Left renal pelvis (tissue), 4 donors: Measurements from ENCODE around the gene MAMDC4. TPM values are rescaled to one million over a fixed set of nuclear protein-coding genes. Genes with fewer than 3 reads are reported as not detected.

ENCODE experiments used
- polyA plus RNA-seq, 4 donors: library from polyadenylated mRNA; unstranded; fragments of 120-200 nt; gene quantifications; one replicate each; pipeline ENCODE4 v1.2.1, GENCODE V29; 2013; ENCODE audit not compliant: insufficient read length in 4 of 4

The MAMDC4 gene
- polyA plus RNA-seq, 4 donors, result 4.7 to 11.6 (median 6.3) TPM

Other genes with a start within 250 kb of the MAMDC4 start
- 10 to 100 TPM; 29.0 to 79.5 (median 44.5) TPM for gene EGFL7, start 189.4 kb upstream of the MAMDC4 start, polyA plus RNA-seq
- gene AGPAT2, start 164.9 kb upstream of the MAMDC4 start, polyA plus RNA-seq, result 10 to 100 TPM; 15.3 to 53.8 (median 36.4) TPM
- gene DIPK1B, start 139.8 kb upstream of the MAMDC4 start, polyA plus RNA-seq, result 10 to 100 TPM; 23.3 to 40.4 (median 27.4) TPM
- gene LCN10, start 109.4 kb upstream of the MAMDC4 start, polyA plus RNA-seq, result 1 to 10 TPM in 2 of 4 donors, under 1 TPM in 2; 0.18 to 2.1 (median 0.90) TPM
- gene LCN6, start 103.8 kb upstream of the MAMDC4 start, polyA plus RNA-seq, result not detected
- under 1 TPM; 0.10 to 0.50 (median 0.20) TPM for gene LCN8, start 94.1 kb upstream of the MAMDC4 start, polyA plus RNA-seq
- under 1 TPM in 3 of 4 donors, not detected in 1; 0.06 to 0.14 (median 0.07) TPM for gene LCN15, start 87.8 kb upstream of the MAMDC4 start, polyA plus RNA-seq
- 10 to 100 TPM; 35.6 to 86.2 (median 64.2) TPM for gene TMEM141, start 61.0 kb upstream of the MAMDC4 start, polyA plus RNA-seq
- 1 to 10 TPM; 2.5 to 6.5 (median 4.9) TPM for gene CCDC183, start 56.0 kb upstream of the MAMDC4 start, polyA plus RNA-seq
- gene RABL6, start 44.4 kb upstream of the MAMDC4 start, polyA plus RNA-seq, result 10 to 100 TPM; 39.9 to 78.9 (median 60.1) TPM
- gene AJM1, start 9.9 kb upstream of the MAMDC4 start, polyA plus RNA-seq, result 1 to 10 TPM in 2 of 4 donors, under 1 TPM in 2; 0.46 to 1.7 (median 0.97) TPM
- gene PHPT1, start 2.9 kb upstream of the MAMDC4 start, polyA plus RNA-seq, result 100 to 1,000 TPM in 1 of 4 donors, 10 to 100 TPM in 3; 71.8 to 120 (median 83.5) TPM
- 100 to 1,000 TPM; 266 to 396 (median 335) TPM for gene EDF1, start 14.0 kb downstream of the MAMDC4 start, polyA plus RNA-seq
- 10 to 100 TPM in 3 of 4 donors, 1 to 10 TPM in 1; 6.4 to 16.3 (median 13.3) TPM for gene TRAF2, start 34.2 kb downstream of the MAMDC4 start, polyA plus RNA-seq
- gene FBXW5, start 92.4 kb downstream of the MAMDC4 start, polyA plus RNA-seq, result 10 to 100 TPM; 34.7 to 67.2 (median 37.2) TPM
- gene C8G, start 92.9 kb downstream of the MAMDC4 start, polyA plus RNA-seq, result 1 to 10 TPM in 1 of 4 donors, under 1 TPM in 3; 0.26 to 1.1 (median 0.52) TPM
- gene LCN12, start 99.9 kb downstream of the MAMDC4 start, polyA plus RNA-seq, result 10 to 100 TPM in 3 of 4 donors, 1 to 10 TPM in 1; 1.4 to 54.6 (median 23.8) TPM
- 10 to 100 TPM in 3 of 4 donors, 1 to 10 TPM in 1; 3.8 to 66.7 (median 27.7) TPM for gene PTGDS, start 125.2 kb downstream of the MAMDC4 start, polyA plus RNA-seq
- under 1 TPM in 3 of 4 donors, not detected in 1; 0.11 to 0.45 (median 0.13) TPM for gene LCNL1, start 130.6 kb downstream of the MAMDC4 start, polyA plus RNA-seq
- 10 to 100 TPM; 22.4 to 46.5 (median 28.3) TPM for gene PAXX, start 140.1 kb downstream of the MAMDC4 start, polyA plus RNA-seq
- gene CLIC3, start 144.2 kb downstream of the MAMDC4 start, polyA plus RNA-seq, result 1 to 10 TPM in 1 of 4 donors, under 1 TPM in 3; 0.34 to 1.4 (median 0.57) TPM
- 10 to 100 TPM; 18.7 to 52.8 (median 39.7) TPM for gene ABCA2, start 175.9 kb downstream of the MAMDC4 start, polyA plus RNA-seq
- not detected for gene FUT7, start 179.7 kb downstream of the MAMDC4 start, polyA plus RNA-seq
- gene NPDC1, start 193.8 kb downstream of the MAMDC4 start, polyA plus RNA-seq, result 10 to 100 TPM; 20.4 to 48.7 (median 36.8) TPM
- gene ENTPD2, start 201.7 kb downstream of the MAMDC4 start, polyA plus RNA-seq, result 1 to 10 TPM; 3.2 to 7.5 (median 5.8) TPM
- gene SAPCD2, start 218.2 kb downstream of the MAMDC4 start, polyA plus RNA-seq, result 1 to 10 TPM; 4.5 to 8.3 (median 5.7) TPM
- 1 to 10 TPM; 1.6 to 6.6 (median 4.9) TPM for gene UAP1L1, start 225.2 kb downstream of the MAMDC4 start, polyA plus RNA-seq
- gene MAN1B1, start 234.6 kb downstream of the MAMDC4 start, polyA plus RNA-seq, result 10 to 100 TPM; 48.7 to 73.8 (median 52.6) TPM